Body of pancreas (tissue), 4 donors: Measurements from ENCODE around the gene HTR3B. TPM values are rescaled to one million over a fixed set of nuclear protein-coding genes. Genes with fewer than 3 reads are reported as not detected.

ENCODE experiments used
- ATAC-seq: fragments of 150-250 bp; one replicate; pipeline ENCODE4 v1.9.1; 2016
- DNase-seq, 4 donors: peaks; one replicate each; pipeline ENCODE4 v3.0.0-alpha.2; 2019
- H3K27ac ChIP-seq, 4 donors: fragments of 200-600 bp; sonication (generic); 1 replicate in 3 of 4; 2 replicates in 1 of 4; pipeline versions ENCODE4 v1.5.1 to v1.6.1; 2016 to 2019; ENCODE audit warnings: mild to moderate bottlenecking in 1 of 4, mixed read lengths in 1 of 4, moderate library complexity in 1 of 4
- H3K27me3 ChIP-seq, 2 donors: fragments of 200-600 bp; sonication (generic); one replicate each; pipeline ENCODE4 v1.6.0; 2016; ENCODE audit warnings: mild to moderate bottlenecking in 1 of 2
- H3K36me3 ChIP-seq, 2 donors: fragments of 200-600 bp; sonication (generic); replicated peaks in 1 of 2; 2 replicates each; pipeline ENCODE4 v1.5.1; 2016; ENCODE audit warnings: low read depth in 2 of 2; ENCODE audit not compliant: insufficient read depth in 1 of 2
- H3K4me1 ChIP-seq: fragments of 200-600 bp; sonication (generic); one replicate; pipeline ENCODE4 v1.6.0; 2016
- H3K4me3 ChIP-seq, 2 donors: fragments of 200-600 bp; sonication (generic); 1 replicate in 1 of 2; 2 replicates in 1 of 2; pipeline ENCODE4 v1.5.1; 2016 to 2019
- H3K9me3 ChIP-seq, 3 donors: fragments of 200-600 bp; sonication (generic); 1 replicate in 2 of 3; 2 replicates in 1 of 3; pipeline ENCODE4 v1.5.1; 2016
- CTCF ChIP-seq, 7 experiments: fragments of 450-650 bp in 4 of 7; fragments of 200-600 bp in 3 of 7; sonication (generic) in 3 of 7; IDR thresholded peaks; one replicate each; pipeline ENCODE4 v1.5.1; 2016 to 2019; ENCODE audit warnings: antibody characterized with exemption in 7 of 7
- POLR2A ChIP-seq, 3 donors: fragments of 450-650 bp; IDR thresholded peaks; one replicate each; pipeline ENCODE4 v1.6.1; 2016; ENCODE audit warnings: antibody characterized with exemption in 3 of 3, mild to moderate bottlenecking in 2 of 3
- WGBS, 2 donors: methylation state at CpG; one replicate each; pipeline ENCODE4 v1.1.5; 2017; 5-methylcytosine and 5-hydroxymethylcytosine counted together
- intact Hi-C: fragments of 100-400 bp; cut with DNase I; formaldehyde crosslinking; loops from one replicate; pipeline ENCODE4 v1.15.1; 2023
- total RNA-seq, 2 donors: library from RNA; depleted of rRNA; stranded (reverse); fragments of >200 nt; gene quantifications; one replicate each; pipeline ENCODE4 v1.1.0, GENCODE V29; 2016

The HTR3B gene
- total RNA-seq, 2 donors from 2014 or later = not detected

GRCh38 chr11:113974741-113975470 is 70.3 kb downstream of the HTR3B start, which contains the start of gene HTR3A:
Gene HTR3A (plus strand): TSS chr11:113975108. CDS start chr11:113975326, 218 bp downstream.
- peak within 1 kb of the TSS in 3 of 4 donors; percentile 3 to 72 (median 70) for H3K27ac ChIP-seq
- peak; percentile 95 for ATAC-seq
- H3K4me3 ChIP-seq = no peak within 1 kb of the TSS
- no peaks in the 10 kb centered on the region for H3K9me3 ChIP-seq
- H3K27me3 ChIP-seq = peaks cover 0 to 7% of the 10 kb centered on the region in 2 donors
- peak; percentile 91 to 96 (median 94) for DNase-seq
- intact Hi-C loops = no loop called here
- no peaks in the 10 kb centered on the region for H3K36me3 ChIP-seq
- TF ChIP-seq CTCF (IDR thresholded peaks at IDR 0.05) (peak in 2 of 7 experiments; percentile 10 to 35), POLR2A (IDR thresholded peaks at IDR 0.05) (peak in 1 of 3 donors; percentile 38)
- peaks cover 9% of the 10 kb centered on the region for H3K4me1 ChIP-seq
- 14 to 25% methylated on average over 10 to 12 of the region's 12 CpGs for WGBS, 2 donors

GRCh38 chr11:113977071-113977490 is 72.5 kb downstream of the HTR3B start:
- no peak for TF ChIP-seq CTCF (IDR thresholded peaks at IDR 0.05)
- Histone ChIP-seq H3K9me3 (no peaks in the 10 kb centered on the region), H3K36me3 (no peaks in the 10 kb centered on the region), H3K4me3 (no peak overlapping the region), H3K27ac (no peak overlapping the region), H3K4me1 (peaks cover 9% of the 10 kb centered on the region), H3K27me3 (peaks cover 0 to 7% of the 10 kb centered on the region in 2 donors)
- intact Hi-C loops = no loop called here
- DNase-seq (no peak), ATAC-seq (no peak)
- 76 to 77% methylated on average over 4 of the region's 4 CpGs for WGBS, 2 donors

GRCh38 chr11:113977701-113978100 is 73.1 kb downstream of the HTR3B start:
- ATAC-seq = no peak
- no peak for TF ChIP-seq POLR2A (IDR thresholded peaks at IDR 0.05)
- TF ChIP-seq CTCF (IDR thresholded peaks at IDR 0.05) = no peak
- Histone ChIP-seq H3K27me3 (peaks cover 0 to 7% of the 10 kb centered on the region in 2 donors), H3K9me3 (no peaks in the 10 kb centered on the region), H3K4me3 (no peak overlapping the region), H3K36me3 (no peaks in the 10 kb centered on the region), H3K4me1 (peaks cover 9% of the 10 kb centered on the region), H3K27ac (no peak overlapping the region)
- intact Hi-C loops = no loop called here
- 66 to 84% methylated on average over 3 to 10 of the region's 11 CpGs for WGBS, 2 donors
- no peak for DNase-seq

- peaks cover 9% of the 10 kb centered on the region for H3K4me1 ChIP-seq
- WGBS, 2 donors = 54 to 59% methylated on average over 1 of the region's 1 CpG
- H3K36me3 ChIP-seq = no peaks in the 10 kb centered on the region
- ATAC-seq (no peak), DNase-seq (no peak)
- intact Hi-C loops = no loop called here
- H3K4me3 ChIP-seq = no peak overlapping the region
- H3K27ac ChIP-seq = no peak overlapping the region
- H3K27me3 ChIP-seq = peaks cover 0 to 7% of the 10 kb centered on the region in 2 donors
- no peaks in the 10 kb centered on the region for H3K9me3 ChIP-seq
- no peak for TF ChIP-seq CTCF (IDR thresholded peaks at IDR 0.05)
- no peak for TF ChIP-seq POLR2A (IDR thresholded peaks at IDR 0.05)
These were observed 74.8 kb downstream of the HTR3B start for GRCh38 chr11:113979431-113979830.

GRCh38 chr11:113980785-113981184 is 76.2 kb downstream of the HTR3B start:
- no peak for DNase-seq
- intact Hi-C loops = no loop called here
- ATAC-seq = no peak
- Histone ChIP-seq H3K9me3 (no peaks in the 10 kb centered on the region), H3K27ac (no peak overlapping the region), H3K4me3 (no peak overlapping the region), H3K4me1 (no peaks in the 10 kb centered on the region), H3K36me3 (no peaks in the 10 kb centered on the region), H3K27me3 (peaks cover 0 to 7% of the 10 kb centered on the region in 2 donors)
- TF ChIP-seq CTCF (IDR thresholded peaks at IDR 0.05) (no peak), POLR2A (IDR thresholded peaks at IDR 0.05) (no peak)
- WGBS, 2 donors = 65 to 76% methylated on average over 5 to 6 of the region's 6 CpGs
